Activated naive CD4-positive, alpha-beta T cell treated with anti-CD3 and anti-CD28 coated beads, Interleukin-2, amount 50 U/mL, for 72 hours (primary cell): ENCODE measurements around the gene IFT22. TPM values are rescaled to one million over a fixed set of nuclear protein-coding genes. Genes with fewer than 3 reads are reported as not detected.
"Not testable (repeated sequence)": the region's sequence is repeated elsewhere in the genome, so short reads cannot be mapped to it uniquely, and the experiment has no call there.

Source experiments
- ATAC-seq, 2 donors: fragments of 150-1000 bp; cut with Tn5 transposase; 2 replicates each; pipeline ENCODE4 v1.10.0; 2021; ENCODE audit warnings: mild to moderate bottlenecking in 2 of 2, moderate library complexity in 2 of 2
- DNase-seq, 2 donors: peaks; one replicate each; pipeline ENCODE4 v3.0.0; 2021 to 2022; ENCODE audit warnings: low spot score in 2 of 2
- H3K27ac Mint-ChIP-seq, 2 donors: one replicate each; pipeline ENCODE4 v1.8.0; 2022; ENCODE audit warnings: mild to moderate bottlenecking in 2 of 2, mixed read lengths in 2 of 2
- H3K36me3 Mint-ChIP-seq, 2 donors: one replicate each; pipeline ENCODE4 v1.8.0; 2022; ENCODE audit warnings: mixed read lengths in 2 of 2
- H3K9me3 Mint-ChIP-seq, 2 donors: one replicate each; pipeline ENCODE4 v1.8.0; 2022; ENCODE audit warnings: mixed read lengths in 2 of 2
- total RNA-seq, 2 donors: library from RNA; stranded (reverse); gene quantifications; one replicate each; pipeline ENCODE4 v1.2.3, GENCODE V29; 2022

Gene IFT22
- total RNA-seq, 2 donors from 2014 or later: 2.9 to 6.2 TPM

- not testable (repeated sequence) for DNase-seq, ATAC-seq, H3K9me3 Mint-ChIP-seq, H3K27ac Mint-ChIP-seq, H3K36me3 Mint-ChIP-seq
These were observed 28.3 kb downstream of the IFT22 start for GRCh38 chr7:101293069-101294021.

- H3K36me3 Mint-ChIP-seq, ATAC-seq, H3K27ac Mint-ChIP-seq, DNase-seq, H3K9me3 Mint-ChIP-seq: not testable (repeated sequence)
These were observed 29.0 kb downstream of the IFT22 start for GRCh38 chr7:101292566-101292965.

- DNase-seq (peak; percentile 57 to 70), ATAC-seq (peak; percentile 71 to 76)
- H3K36me3 Mint-ChIP-seq, H3K9me3 Mint-ChIP-seq, H3K27ac Mint-ChIP-seq: not testable (repeated sequence)
These were observed 31.2 kb downstream of the IFT22 start for GRCh38 chr7:101290186-101291037.

GRCh38 chr7:101289687-101290086 lies 31.9 kb downstream of the IFT22 start:
- not testable (repeated sequence) for H3K27ac Mint-ChIP-seq, H3K9me3 Mint-ChIP-seq, H3K36me3 Mint-ChIP-seq, DNase-seq
- ATAC-seq: peak; percentile 70 to 86

GRCh38 chr7:101288439-101288838 lies 33.2 kb downstream of the IFT22 start:
- H3K36me3 Mint-ChIP-seq: no peaks in the 10 kb centered on the region
- H3K9me3 Mint-ChIP-seq: no peaks in the 10 kb centered on the region
- no peak overlapping the region for H3K27ac Mint-ChIP-seq
- ATAC-seq (no peak), DNase-seq (no peak)

- no peak for ATAC-seq
- no peak for DNase-seq
- Mint-ChIP-seq H3K36me3 (no peaks in the 10 kb centered on the region), H3K9me3 (no peaks in the 10 kb centered on the region), H3K27ac (peak overlapping the region in 1 of 2 donors; percentile 4)
These were observed 34.6 kb downstream of the IFT22 start for GRCh38 chr7:101287032-101287431.

GRCh38 chr7:101285880-101286279 lies 35.7 kb downstream of the IFT22 start:
- ATAC-seq, DNase-seq, H3K36me3 Mint-ChIP-seq, H3K27ac Mint-ChIP-seq, H3K9me3 Mint-ChIP-seq: not testable (repeated sequence)

GRCh38 chr7:101285171-101285570 lies 36.4 kb downstream of the IFT22 start:
- Mint-ChIP-seq H3K27ac (no peak overlapping the region), H3K9me3 (no peaks in the 10 kb centered on the region), H3K36me3 (no peaks in the 10 kb centered on the region)
- no peak for ATAC-seq
- no peak for DNase-seq

- not testable (repeated sequence) for H3K9me3 Mint-ChIP-seq, H3K36me3 Mint-ChIP-seq, DNase-seq, H3K27ac Mint-ChIP-seq, ATAC-seq
These were observed 40.7 kb downstream of the IFT22 start for GRCh38 chr7:101280912-101281311.

- DNase-seq (no peak), ATAC-seq (no peak)
- H3K9me3 Mint-ChIP-seq: no peaks in the 10 kb centered on the region
- no peak overlapping the region for H3K27ac Mint-ChIP-seq
- H3K36me3 Mint-ChIP-seq: no peaks in the 10 kb centered on the region
These were observed 42.9 kb downstream of the IFT22 start for GRCh38 chr7:101278461-101279292.

- ATAC-seq (no peak), DNase-seq (no peak)
- no peaks in the 10 kb centered on the region for H3K36me3 Mint-ChIP-seq
- H3K9me3 Mint-ChIP-seq: no peaks in the 10 kb centered on the region
- no peak overlapping the region for H3K27ac Mint-ChIP-seq
These were observed 44.5 kb downstream of the IFT22 start for GRCh38 chr7:101277155-101277554.

- no peaks in the 10 kb centered on the region for H3K9me3 Mint-ChIP-seq
- H3K36me3 Mint-ChIP-seq: no peaks in the 10 kb centered on the region
- no peak for DNase-seq
- no peak overlapping the region for H3K27ac Mint-ChIP-seq
- no peak for ATAC-seq
These were observed 48.4 kb downstream of the IFT22 start for GRCh38 chr7:101273206-101273605.

GRCh38 chr7:101271021-101271420 lies 50.6 kb downstream of the IFT22 start:
- ATAC-seq: no peak
- H3K27ac Mint-ChIP-seq: no peak overlapping the region

GRCh38 chr7:101269664-101270063 lies 51.9 kb downstream of the IFT22 start:
- no peak for ATAC-seq
- Mint-ChIP-seq H3K36me3 (no peaks in the 10 kb centered on the region), H3K9me3 (no peaks in the 10 kb centered on the region), H3K27ac (no peak overlapping the region)
- no peak for DNase-seq

More at GRCh38 chr7:101271021-101271420, 50.6 kb downstream of the IFT22 start:
- no peaks in the 10 kb centered on the region for H3K9me3 Mint-ChIP-seq
- DNase-seq: no peak
- H3K36me3 Mint-ChIP-seq: no peaks in the 10 kb centered on the region

- H3K9me3 Mint-ChIP-seq: no peaks in the 10 kb centered on the region
- no peaks in the 10 kb centered on the region for H3K36me3 Mint-ChIP-seq
- ATAC-seq (no peak), DNase-seq (no peak)
- H3K27ac Mint-ChIP-seq: no peak overlapping the region
These were observed 55.7 kb downstream of the IFT22 start for GRCh38 chr7:101265622-101266516.
